Measurements from ENCODE around the gene MPV17L.
"Not testable (repeated sequence)": the region's sequence is repeated elsewhere in the genome, so short reads cannot be mapped to it uniquely, and the experiment has no call there.

The MPV17L gene

DNA sequence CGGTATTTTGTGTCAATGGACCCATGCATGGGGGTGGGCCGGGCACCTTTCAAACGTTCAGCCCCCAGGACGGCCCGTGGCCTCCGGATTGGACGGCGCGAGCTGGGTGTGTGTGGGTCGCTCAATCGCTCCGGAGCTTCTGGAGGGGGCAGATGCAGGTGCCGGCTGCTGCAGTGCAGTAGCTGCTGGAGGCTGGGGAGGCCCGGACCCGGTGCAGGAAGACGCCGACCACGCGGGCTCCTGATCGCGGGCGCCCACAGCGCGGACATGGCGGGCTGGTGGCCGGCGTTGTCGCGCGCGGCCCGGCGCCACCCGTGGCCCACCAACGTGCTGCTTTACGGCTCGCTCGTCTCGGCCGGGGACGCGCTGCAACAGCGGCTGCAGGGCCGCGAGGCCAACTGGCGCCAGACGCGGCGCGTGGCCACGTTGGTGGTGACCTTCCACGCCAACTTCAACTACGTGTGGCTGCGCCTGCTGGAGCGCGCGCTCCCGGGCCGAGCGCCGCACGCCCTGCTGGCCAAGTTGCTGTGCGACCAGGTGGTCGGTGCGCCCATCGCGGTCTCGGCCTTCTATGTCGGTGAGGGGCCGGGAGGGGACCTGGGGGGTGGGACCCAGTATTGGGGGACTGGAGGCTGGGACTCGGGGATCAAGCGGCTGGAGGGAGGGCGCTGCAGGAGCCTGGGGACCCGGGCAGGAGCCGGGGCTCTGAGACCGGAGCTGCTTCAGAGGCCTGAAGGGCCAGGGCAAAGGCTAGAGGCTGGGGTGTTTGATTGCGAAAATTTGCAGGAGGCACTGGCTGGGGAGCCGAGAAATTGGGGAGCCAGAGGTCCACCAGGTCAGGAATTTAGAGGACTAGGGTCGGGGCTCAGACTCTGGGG is at the start of gene MPV17L:
Gene MPV17L, plus strand, starts transcription at position 124 of the 878 bp plus-strand sequence. Its CDS starts 144 bp downstream, at position 268.
- peak; percentile 5 for DNase-seq (ENCODE audit: low read depth)
- H3K4me3 ChIP-seq (ENCODE audit: low read depth, low read length), result peak within 1 kb of the TSS; percentile 53

DNA sequence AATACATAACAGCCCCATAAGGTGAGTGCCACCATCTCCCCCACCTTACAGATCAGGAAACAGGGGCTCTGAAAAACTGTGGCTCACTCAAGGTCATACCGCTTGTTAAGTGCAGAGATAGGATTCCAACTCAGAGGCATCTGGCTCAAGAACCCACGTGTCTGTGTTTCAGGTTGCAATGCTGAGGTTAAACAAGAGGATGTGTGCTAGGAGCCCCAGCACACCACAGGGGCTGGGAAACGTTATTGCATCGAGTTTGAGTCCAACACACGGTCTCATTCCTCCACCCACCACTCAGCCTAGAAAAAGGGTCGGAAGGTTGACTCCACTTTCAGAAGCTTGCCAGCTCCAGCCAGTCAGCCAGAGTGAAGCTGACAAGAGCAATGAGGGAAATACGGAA is 46.8 kb upstream of the MPV17L start:
- H3K4me3 ChIP-seq (ENCODE audit: low read depth, low read length); DNase-seq (ENCODE audit: low read depth): not testable (repeated sequence)

DNA sequence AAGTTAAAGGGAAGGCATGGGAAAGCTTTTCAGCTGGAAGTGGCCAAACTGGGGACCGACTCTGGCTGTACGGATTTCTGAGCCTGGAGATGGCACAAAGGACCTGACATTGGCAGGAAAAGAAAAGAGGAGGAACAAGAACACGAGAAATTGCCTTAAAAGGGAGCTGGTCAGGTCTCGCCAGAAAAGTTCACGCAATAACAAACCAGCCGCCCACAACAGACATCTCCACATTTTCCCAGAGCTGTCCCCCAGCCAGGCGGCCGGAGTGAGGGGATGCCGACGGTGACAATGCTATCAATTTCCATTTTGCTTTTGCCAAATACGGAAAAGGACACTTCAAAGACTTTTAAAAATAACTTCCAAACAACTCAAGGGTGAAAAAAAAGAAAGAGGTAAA is 44.3 kb upstream of the MPV17L start:
- H3K4me3 ChIP-seq (ENCODE audit: low read depth, low read length); DNase-seq (ENCODE audit: low read depth): not testable (repeated sequence)

DNA sequence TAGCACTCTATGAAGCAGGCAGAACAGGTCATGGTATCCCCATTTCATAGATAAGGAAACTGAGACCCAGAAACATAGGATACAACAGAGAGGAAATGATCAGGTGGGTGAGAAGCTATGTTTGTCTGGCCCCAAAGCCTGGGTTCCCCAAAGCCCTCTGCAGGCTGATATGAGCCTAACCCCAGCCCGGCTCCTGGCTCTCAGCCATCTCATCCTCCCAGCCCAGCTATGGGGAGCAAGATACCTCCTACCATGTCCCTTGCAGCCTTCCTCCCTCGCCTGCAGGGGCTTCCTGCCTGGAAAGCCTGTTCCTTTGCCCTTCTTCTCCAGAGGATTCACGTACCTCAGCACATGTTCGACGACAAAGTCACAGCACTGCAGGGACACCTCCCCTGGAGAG is 43.8 kb upstream of the MPV17L start:
- not testable (repeated sequence) for DNase-seq (ENCODE audit: low read depth); H3K4me3 ChIP-seq (ENCODE audit: low read depth, low read length)

DNA sequence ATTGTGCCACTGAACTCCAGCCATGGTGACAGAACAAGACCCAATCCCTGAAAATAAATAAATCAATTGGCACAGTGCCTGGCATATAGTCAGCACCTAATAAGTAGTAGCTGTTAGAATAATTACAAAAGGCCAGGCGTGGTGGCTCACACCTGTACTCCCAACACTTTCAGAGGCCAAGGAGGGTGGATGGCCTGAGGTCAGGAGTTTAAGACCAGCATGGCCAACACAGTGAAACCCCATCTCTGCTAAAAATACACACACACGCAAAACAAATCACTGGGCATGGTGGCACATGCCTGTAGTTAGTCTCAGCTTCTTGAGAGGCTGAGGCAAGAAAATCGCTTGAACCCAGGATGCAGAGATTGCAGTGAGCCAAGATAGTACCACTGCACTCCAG is 42.7 kb upstream of the MPV17L start:
- not testable (repeated sequence) for DNase-seq (ENCODE audit: low read depth); H3K4me3 ChIP-seq (ENCODE audit: low read depth, low read length)

DNA sequence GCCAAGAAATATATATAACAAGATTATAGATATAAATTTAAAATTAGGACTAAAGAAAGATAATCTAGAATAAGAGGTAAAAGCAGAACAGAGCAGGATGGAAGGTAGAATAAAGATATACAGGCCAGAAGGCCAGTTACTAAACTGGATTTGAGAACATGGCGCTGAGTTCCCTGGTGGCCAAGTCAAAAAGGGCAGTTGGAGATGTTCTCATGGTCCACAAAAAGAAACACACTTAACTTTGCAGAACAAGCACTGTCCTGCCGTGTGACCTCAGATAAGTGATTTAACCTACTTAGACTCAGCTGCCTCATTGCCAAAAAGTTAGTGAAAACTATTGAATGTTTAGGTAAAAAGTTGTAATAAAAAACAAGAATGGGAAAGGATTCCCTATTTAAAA is 40.7 kb upstream of the MPV17L start:
- not testable (repeated sequence) for H3K4me3 ChIP-seq (ENCODE audit: low read depth, low read length); DNase-seq (ENCODE audit: low read depth)

DNA sequence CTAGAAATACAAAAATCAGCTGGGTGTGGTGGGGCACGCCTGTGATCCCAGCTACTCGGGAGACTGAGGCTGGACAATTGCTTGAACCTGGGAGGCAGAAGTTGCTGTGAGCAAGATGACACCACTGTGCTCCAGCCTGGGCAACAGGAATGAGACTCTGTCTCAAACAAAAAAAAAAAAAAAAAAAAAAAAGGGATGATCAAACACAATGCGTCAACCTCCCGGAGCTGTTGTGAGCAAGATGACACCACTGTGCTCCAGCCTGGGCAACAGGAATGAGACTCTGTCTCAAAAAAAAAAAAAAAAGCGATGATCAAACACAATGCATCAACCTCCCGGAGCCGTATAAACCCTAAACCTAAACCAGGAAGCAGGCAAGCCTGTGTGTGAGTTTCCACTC is 38.1 kb upstream of the MPV17L start:
- H3K4me3 ChIP-seq (ENCODE audit: low read depth, low read length), result not testable (repeated sequence)

DNA sequence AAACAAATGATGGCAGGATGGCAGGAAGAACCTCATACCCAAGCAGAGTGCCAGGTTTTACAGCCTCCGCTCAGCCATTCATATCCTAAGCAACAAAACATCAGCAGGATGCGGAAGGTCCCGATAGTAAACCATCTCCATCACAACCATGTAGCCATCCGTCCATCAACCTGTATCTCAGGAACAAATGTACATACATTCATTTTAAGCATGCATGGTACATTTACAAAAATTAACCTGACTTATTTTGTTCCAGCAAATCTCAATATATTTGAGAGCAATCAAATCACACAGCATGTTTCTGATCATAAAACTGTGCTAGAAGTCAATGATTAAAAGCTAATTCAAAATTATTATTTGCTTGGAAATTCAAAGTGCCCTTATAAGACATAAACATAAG is 17.4 kb upstream of the MPV17L start, which contains the start of gene NPIPA5:
Gene NPIPA5, minus strand, starts transcription at position 101 of the 400 bp plus-strand sequence. Its CDS starts 0 bp downstream, at position 101.
- not testable (repeated sequence) for DNase-seq (ENCODE audit: low read depth); H3K4me3 ChIP-seq (ENCODE audit: low read depth, low read length)

More for the DNA sequence above, 38.1 kb upstream of the MPV17L start:
- DNase-seq (ENCODE audit: low read depth), result not testable (repeated sequence)

DNA sequence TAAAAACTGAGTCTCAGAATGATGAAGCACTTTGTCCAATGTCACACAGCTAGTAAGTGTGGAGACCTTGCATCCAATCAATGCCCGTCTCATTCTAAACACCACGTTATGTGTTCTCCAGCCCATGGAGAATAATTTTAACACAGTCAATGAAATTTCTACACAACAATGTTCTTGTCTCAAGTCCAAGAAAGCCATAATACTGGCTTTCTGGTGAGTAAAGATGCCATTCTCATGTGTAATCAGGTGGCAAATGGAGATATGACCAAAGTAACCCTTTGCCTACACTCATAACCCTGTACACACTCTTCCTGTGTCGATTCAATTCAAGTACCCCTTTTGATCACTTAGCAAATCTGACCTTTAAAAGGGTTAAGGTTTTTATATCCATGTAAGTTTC is 12.7 kb upstream of the MPV17L start:
- peak; percentile 17 for DNase-seq (ENCODE audit: low read depth)
- not testable (repeated sequence) for H3K4me3 ChIP-seq (ENCODE audit: low read depth, low read length)

DNA sequence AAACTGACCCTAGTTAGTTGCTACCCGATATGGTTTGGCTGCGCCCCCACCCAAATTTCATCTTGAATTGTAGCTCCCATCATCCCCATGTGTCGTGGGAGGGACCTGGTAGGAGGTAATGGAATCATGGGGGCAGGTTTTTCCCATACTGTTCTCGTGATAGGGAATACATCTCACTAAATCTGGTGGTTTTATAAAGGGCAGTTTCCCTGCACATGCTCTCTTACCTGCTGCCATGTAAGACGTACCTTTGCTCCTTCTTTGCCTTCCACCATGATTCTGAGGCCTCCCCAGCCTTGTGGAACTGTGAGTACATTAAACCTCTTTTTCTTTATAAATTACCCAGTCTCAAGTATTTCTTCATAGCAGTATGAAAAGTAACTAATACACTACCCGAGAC is 7.5 kb upstream of the MPV17L start:
- H3K4me3 ChIP-seq (ENCODE audit: low read depth, low read length); DNase-seq (ENCODE audit: low read depth): not testable (repeated sequence)

DNA sequence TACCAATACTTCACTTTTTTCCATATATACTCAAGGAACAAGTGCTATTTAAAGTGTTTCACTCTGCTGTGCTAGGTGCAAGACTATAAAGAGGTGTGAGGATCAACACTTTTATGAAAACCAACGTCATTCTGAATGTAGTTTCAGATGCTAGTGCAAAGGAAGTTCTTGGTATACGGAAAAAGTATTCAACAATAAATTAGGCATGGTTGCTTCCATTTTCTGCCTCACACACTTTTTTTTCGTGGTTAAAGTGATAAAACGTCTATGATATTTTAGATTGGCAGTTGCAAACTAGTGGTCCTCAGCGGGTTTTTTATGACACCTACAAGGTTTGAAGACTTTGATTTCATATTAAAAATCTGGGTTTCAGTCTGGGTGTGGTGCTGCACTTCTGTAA is 5.6 kb upstream of the MPV17L start:
- not testable (repeated sequence) for H3K4me3 ChIP-seq (ENCODE audit: low read depth, low read length); DNase-seq (ENCODE audit: low read depth)

DNA sequence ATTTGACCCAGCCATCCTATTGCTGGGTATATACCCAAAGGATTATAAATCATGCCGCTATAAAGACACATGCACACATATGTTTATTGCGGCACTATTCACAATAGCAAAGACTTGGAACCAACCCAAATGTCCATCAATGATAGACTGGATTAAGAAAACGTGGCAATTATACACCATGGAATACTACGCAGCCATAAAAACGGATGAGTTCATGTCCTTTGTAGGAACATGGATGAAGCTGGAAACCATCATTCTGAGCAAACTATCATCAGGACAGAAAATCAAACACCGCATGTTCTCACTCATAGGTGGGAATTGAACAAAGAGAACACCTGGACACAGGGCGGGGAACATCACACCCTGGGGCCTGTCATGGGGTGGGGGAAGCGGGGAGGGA is 2.5 kb upstream of the MPV17L start:
- not testable (repeated sequence) for DNase-seq (ENCODE audit: low read depth); H3K4me3 ChIP-seq (ENCODE audit: low read depth, low read length)

DNA sequence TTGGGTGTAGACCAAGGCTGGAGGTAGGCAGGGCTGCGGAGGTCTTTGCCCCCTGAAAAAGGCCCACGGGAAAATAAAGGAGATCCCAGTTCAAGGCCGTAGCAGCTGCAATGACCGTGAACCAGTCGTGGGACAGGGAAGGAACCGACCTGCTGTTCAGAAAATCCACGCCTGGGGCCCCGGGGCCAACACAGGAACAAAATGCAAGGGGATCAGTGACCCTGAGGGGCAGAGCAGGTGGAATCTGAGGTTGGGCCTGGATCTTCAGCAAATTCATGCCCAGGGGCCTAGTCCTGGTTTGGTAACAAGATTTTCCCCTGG is 915 bp downstream of the MPV17L start:
- not testable (repeated sequence) for H3K4me3 ChIP-seq (ENCODE audit: low read depth, low read length); DNase-seq (ENCODE audit: low read depth)

DNA sequence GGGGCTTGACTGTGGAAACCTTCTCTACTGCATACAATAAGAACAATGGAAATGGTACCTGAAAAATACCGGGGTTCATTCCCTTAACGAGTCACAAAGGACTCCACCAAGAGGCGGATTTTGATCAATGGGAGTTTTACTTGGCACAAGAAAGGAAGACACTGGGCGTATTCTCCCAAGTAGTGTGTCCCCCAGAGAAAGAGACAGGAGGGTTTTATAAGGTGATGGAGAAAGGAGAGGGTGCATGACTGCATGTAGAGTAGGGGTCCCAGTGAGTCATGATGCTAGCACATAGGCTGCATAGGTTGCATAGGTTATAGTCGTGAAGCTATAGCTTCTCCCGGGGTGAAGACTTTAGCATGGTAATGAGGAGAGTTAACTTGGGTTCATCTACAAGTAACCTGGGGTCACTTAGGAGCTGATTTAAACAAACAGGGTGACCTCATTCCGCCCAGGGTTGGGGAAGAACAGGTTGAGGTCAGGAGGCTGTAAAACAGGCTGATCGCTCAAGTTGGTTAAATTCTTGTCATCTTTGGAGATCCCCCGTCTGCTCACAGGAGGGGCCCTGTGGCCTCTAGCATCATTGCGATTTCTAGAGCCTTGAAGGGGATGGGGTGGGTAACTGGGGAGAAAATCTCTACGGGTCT is 1.5 kb downstream of the MPV17L start:
- no peak overlapping the region for H3K4me3 ChIP-seq (ENCODE audit: low read depth, low read length)
- TF ChIP-seq, protein P1, sequence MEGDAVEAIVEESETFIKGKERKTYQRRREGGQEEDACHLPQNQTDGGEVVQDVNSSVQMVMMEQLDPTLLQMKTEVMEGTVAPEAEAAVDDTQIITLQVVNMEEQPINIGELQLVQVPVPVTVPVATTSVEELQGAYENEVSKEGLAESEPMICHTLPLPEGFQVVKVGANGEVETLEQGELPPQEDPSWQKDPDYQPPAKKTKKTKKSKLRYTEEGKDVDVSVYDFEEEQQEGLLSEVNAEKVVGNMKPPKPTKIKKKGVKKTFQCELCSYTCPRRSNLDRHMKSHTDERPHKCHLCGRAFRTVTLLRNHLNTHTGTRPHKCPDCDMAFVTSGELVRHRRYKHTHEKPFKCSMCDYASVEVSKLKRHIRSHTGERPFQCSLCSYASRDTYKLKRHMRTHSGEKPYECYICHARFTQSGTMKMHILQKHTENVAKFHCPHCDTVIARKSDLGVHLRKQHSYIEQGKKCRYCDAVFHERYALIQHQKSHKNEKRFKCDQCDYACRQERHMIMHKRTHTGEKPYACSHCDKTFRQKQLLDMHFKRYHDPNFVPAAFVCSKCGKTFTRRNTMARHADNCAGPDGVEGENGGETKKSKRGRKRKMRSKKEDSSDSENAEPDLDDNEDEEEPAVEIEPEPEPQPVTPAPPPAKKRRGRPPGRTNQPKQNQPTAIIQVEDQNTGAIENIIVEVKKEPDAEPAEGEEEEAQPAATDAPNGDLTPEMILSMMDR (conservative IDR thresholded peaks at IDR 0.05; ENCODE audit: low read depth, low read length), result no peak
- DNase-seq (ENCODE audit: low read depth), result no peak
